T-helper 2 cell treated with Interferon-gamma antibody and Interleukin-4, amounts not matched to agents 100 ng/mL and 5 ng/mL, for 36 hours (primary cell): ENCODE measurements around the gene SUSD6. TPM values are rescaled to one million over a fixed set of nuclear protein-coding genes. Genes with fewer than 3 reads are reported as not detected.
"Not testable (repeated sequence)": the region's sequence is repeated elsewhere in the genome, so short reads cannot be mapped to it uniquely, and the experiment has no call there.

Experiments
- intact Hi-C: fragments of 100-400 bp; cut with micrococcal nuclease; formaldehyde crosslinking; loops from one replicate; pipeline ENCODE4 v1.15.1; 2023
- total RNA-seq: library from RNA; stranded (reverse); gene quantifications from 2 replicates; pipeline ENCODE4 v1.2.3, GENCODE V29; 2022

Gene SUSD6
- total RNA-seq, 1 donor from 2014 or later: 46.5 TPM

- intact Hi-C loops: no loop called here
These were observed 33.4 kb downstream of the SUSD6 start for GRCh38 chr14:69644814-69645213.

GRCh38 chr14:69647213-69647612 lies 35.8 kb downstream of the SUSD6 start:
- intact Hi-C loops: no loop called here

GRCh38 chr14:69647642-69648041 lies 36.2 kb downstream of the SUSD6 start:
- intact Hi-C loops: not testable (repeated sequence)

GRCh38 chr14:69648480-69649451 lies 37.4 kb downstream of the SUSD6 start:
- intact Hi-C loops: no loop called here

- intact Hi-C loops: loop anchor here (2.0 kb wide), 1 partner anchor 14 kb away; no protein-coding TSS in a partner anchor
These were observed 39.6 kb downstream of the SUSD6 start for GRCh38 chr14:69650948-69651369.

- intact Hi-C loops: loop anchor here (2.0 kb wide), 1 partner anchor 15 kb away; no protein-coding TSS in a partner anchor
These were observed 40.3 kb downstream of the SUSD6 start for GRCh38 chr14:69651664-69652063.

GRCh38 chr14:69652942-69653684 lies 41.7 kb downstream of the SUSD6 start:
- intact Hi-C loops: no loop called here

- intact Hi-C loops: no loop called here
These were observed 42.7 kb downstream of the SUSD6 start for GRCh38 chr14:69654116-69654515.

- intact Hi-C loops: no loop called here
These were observed 46.6 kb downstream of the SUSD6 start for GRCh38 chr14:69657950-69658355.

GRCh38 chr14:69658664-69659261 lies 47.4 kb downstream of the SUSD6 start:
- intact Hi-C loops: no loop called here

GRCh38 chr14:69660344-69661193 lies 49.2 kb downstream of the SUSD6 start:
- intact Hi-C loops: no loop called here

GRCh38 chr14:69661194-69661537 lies 49.8 kb downstream of the SUSD6 start:
- intact Hi-C loops: no loop called here

GRCh38 chr14:69662636-69663299 lies 51.4 kb downstream of the SUSD6 start:
- intact Hi-C loops: no loop called here

GRCh38 chr14:69663300-69663643 lies 51.9 kb downstream of the SUSD6 start:
- intact Hi-C loops: no loop called here

GRCh38 chr14:69664265-69664664 lies 52.9 kb downstream of the SUSD6 start:
- intact Hi-C loops: no loop called here

- intact Hi-C loops: no loop called here
These were observed 53.6 kb downstream of the SUSD6 start for GRCh38 chr14:69664865-69665526.

GRCh38 chr14:69665631-69666030 lies 54.2 kb downstream of the SUSD6 start:
- intact Hi-C loops: no loop called here

- intact Hi-C loops: no loop called here
These were observed 54.7 kb downstream of the SUSD6 start for GRCh38 chr14:69666112-69666511.

- intact Hi-C loops: no loop called here
These were observed 55.4 kb downstream of the SUSD6 start for GRCh38 chr14:69666690-69667211.

- intact Hi-C loops: no loop called here
These were observed 56.5 kb downstream of the SUSD6 start for GRCh38 chr14:69667938-69668335.
